OCI-LY7 (cell line): ENCODE data around the gene TMEM168.

Source experiments
- EZH2phosphoT487 ChIP-seq: fragments of 200-600 bp; sonication (generic); IDR thresholded peaks from 2 replicates; pipeline ENCODE4 v1.6.1; 2018; ENCODE audit warnings: low read depth, borderline replicate concordance, mild to moderate bottlenecking, mixed run types, antibody characterized with exemption, low read length, moderate library complexity, mixed read lengths
- TF ChIP-seq, protein P1 (sequence below): fragments of 200-600 bp; sonication (generic); conservative IDR thresholded peaks from 2 replicates; pipeline ENCODE4 v1.5.1; 2014; ENCODE audit warnings: mild to moderate bottlenecking, antibody characterized with exemption, low read length, moderate library complexity, mixed read lengths

DNA sequence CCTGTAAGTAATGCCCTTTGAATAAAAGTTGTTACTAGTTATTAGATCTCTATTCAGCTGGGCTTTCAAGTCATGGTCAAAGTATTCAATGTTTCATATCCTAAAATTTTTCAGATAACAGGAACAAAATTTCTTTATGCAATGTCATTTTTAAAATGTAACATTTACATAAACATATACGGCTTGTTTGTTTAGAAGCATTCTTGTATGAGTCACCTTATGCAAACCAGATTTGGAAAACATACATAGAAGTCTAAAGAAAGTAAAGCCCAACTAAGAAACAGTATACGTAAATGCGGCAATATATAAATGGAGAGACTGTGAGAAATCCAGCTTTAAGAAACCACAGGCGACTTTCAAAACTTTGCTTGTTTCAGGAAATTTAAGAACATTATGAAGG is 10.5 kb downstream of the TMEM168 start:
- TF ChIP-seq, protein P1, sequence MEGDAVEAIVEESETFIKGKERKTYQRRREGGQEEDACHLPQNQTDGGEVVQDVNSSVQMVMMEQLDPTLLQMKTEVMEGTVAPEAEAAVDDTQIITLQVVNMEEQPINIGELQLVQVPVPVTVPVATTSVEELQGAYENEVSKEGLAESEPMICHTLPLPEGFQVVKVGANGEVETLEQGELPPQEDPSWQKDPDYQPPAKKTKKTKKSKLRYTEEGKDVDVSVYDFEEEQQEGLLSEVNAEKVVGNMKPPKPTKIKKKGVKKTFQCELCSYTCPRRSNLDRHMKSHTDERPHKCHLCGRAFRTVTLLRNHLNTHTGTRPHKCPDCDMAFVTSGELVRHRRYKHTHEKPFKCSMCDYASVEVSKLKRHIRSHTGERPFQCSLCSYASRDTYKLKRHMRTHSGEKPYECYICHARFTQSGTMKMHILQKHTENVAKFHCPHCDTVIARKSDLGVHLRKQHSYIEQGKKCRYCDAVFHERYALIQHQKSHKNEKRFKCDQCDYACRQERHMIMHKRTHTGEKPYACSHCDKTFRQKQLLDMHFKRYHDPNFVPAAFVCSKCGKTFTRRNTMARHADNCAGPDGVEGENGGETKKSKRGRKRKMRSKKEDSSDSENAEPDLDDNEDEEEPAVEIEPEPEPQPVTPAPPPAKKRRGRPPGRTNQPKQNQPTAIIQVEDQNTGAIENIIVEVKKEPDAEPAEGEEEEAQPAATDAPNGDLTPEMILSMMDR: no peak
- no peak for TF ChIP-seq EZH2phosphoT487
